T follicular helper cell (primary cell): ENCODE results near the gene UBQLNL.

Source experiments
- DNase-seq: peaks from one replicate; pipeline ENCODE4 v3.0.0-alpha.2; 2020; ENCODE audit warnings: low read depth
- total RNA-seq, 2 experiments: gene quantifications; one replicate each; lab custom pipeline; 2026; lab: John Stamatoyannopoulos, UW

Gene UBQLNL, protein sequence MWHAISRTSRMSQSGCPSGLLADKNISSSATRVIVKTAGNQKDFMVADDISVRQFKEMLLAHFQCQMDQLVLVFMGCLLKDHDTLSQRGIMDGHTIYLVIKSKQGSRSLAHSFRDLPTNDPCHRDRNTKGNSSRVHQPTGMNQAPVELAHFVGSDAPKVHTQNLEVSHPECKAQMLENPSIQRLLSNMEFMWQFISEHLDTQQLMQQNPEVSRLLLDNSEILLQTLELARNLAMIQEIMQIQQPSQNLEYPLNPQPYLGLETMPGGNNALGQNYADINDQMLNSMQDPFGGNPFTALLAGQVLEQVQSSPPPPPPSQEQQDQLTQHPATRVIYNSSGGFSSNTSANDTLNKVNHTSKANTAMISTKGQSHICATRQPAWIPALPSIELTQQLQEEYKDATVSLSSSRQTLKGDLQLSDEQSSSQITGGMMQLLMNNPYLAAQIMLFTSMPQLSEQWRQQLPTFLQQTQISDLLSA
- 0.04 to 0.54 reads per million in 2 experiments for total RNA-seq

DNA sequence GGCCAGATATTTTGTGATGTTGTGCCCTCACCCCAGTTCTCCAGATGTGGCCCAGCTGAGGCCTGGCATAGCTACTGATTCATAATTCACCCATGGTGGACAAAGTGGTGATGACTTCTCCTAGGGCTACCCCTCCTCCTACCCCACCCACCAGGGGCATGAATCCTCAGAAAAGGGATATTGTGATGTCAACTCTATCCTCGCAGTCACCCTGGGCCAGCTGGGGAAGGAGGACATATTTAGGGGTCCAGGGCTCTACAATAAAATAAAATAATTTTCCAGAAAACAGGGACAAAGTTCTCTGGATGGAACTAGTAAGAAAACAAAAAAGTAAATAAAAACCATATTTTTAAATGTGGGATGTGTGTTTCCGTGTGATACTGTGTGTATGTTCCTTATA is at the start of gene UBQLNL:
TSS of gene UBQLNL (minus strand) at position 101 of the 400 bp plus-strand sequence. CDS start 258 bp downstream, outside the sequence.
- no peak for DNase-seq

DNA sequence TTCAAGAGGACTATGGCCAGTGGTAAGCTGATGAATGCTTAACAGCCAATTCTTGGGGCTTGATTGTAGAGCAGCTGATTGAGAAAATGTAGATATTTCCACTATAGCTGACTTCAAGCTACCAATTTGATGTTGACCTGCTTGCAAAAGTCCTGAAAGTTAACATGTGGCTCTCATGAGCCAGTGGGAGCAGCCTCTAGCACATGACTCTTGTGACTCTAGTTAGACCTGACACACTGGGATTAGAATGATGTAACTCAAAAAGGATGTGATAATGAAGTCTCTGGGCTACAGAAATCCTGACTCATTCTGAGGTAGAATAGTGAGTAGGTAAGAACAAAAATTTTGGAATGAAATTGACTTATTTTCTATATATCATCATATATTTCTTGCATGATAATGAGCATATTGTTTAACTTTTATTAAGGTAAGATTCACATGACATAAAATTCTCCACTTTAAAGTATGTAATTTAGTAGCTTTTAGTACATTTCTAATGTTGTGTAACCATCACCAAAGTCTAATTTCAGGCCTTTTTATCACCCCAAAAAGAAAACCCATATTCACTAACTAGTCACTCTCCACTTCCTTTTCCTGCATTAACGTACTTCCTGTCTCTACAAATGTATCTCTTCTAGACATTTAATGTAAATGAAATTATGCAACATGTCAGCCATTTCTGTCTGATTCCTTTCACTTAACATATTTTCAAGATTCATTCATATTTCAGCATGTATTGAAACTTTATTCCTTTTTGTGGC is 47.9 kb upstream of the UBQLNL start:
- no peak for DNase-seq

DNA sequence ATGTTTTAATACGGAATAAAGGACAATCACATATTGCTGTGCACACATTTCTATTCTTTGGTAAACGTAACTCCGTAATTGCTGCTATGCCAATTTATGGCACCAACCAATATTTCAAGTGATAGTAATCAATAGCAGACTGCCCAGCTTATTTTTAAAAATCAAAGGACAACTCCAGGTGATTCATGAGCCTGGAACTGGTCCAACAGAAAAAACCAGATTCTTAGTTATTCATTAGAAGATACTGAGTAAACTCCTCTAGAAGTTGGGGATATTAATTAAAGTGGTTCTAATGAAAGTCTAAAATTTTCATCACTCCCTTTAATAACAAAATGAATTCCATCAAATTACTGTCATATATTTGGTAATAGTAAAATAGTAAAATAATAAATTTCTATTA is 41.3 kb upstream of the UBQLNL start:
- DNase-seq = no peak

DNA sequence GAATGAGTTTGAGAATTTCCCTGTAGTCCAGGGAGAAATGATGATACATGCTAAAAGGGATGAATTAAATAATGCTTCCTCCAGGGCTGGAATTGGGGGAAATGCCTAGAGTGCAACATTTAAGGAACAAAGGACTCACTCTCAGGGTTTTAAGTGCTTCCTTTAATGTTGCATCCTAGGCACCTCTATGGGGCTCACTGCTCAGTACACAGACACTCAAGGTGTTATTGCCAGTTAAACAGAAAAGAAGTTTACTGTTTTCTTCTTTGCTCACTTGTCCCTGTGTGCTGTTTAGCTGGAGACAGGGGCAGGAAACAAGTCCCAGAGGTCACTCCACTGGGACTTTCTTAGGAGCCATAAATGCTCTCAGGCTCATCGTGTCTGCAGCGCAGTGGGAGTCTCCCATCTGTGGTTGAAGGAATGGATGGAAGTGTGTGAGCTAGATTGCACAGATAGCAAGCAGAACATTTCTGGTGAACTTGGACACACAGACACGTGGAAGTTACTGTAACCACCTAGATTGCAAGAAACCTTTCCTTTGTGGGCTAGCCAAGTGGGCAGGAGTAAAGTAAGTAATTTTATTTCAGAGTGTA is 40.2 kb upstream of the UBQLNL start:
- DNase-seq = no peak

DNA sequence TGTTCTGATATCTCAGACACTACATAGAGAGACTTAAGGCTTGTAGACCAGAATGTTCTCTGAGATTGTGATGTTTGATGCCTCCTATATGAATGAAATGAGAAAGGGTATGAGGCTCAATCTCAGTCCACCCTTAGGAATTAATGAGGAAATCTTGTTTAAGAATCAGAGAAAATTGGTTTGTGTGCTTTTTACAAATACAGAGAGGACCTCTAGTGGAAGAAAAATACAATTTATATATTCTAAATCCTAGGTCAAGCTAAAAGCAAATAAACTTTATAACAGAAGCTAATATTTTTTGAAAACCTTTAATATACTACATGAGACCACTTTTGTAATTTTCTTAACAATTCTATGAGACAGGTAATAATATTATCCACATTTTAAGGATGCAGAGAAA is 36.8 kb upstream of the UBQLNL start:
- DNase-seq = no peak

DNA sequence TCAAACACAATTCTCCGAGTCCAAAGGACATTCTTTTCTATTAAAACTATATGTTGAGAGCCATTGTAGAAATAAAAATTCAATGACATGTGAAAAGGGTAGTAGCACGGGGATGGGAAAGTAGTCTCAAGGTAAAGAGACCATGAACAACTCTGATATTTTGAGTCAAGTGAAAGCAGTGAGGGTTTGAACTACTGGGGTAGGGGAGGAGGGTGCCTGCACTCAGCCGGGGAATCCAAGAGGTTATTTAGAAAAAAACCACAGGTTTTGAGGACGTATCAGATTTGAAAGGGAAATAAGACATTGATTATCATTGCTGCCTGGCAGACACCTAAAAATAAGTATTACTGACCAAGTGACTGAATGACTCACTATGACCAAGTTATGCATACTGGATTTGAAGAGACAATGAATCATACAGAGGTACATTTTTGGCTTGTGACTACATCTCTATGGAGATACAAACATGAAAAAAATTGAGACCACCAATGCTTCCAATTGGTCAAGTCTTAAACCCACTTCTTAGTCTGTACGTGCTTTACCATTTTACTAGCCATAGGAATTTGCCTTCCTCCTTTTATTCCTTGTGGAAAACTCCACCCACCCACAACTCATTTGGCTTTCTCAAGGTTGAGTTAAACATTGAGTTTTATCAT is 34.1 kb upstream of the UBQLNL start:
- no peak for DNase-seq

DNA sequence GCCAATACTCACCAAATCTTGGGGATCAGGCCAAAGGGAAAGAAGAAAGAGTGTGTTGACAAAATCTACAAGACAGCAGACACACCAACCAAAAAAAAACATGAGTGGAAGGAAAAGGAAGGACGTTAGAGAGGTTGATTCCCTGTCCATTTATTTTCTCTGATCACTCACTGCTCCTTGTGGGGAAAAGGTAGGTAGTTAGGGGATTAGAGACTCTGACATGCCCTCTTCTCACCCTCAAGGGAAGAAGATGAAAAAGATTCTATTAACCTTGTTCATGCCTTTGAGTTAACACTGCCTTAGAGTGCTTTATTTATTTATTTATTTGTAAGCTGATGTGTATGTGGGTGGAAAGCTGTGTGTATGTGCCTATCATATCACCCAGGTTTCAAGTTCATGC is 31.9 kb upstream of the UBQLNL start, which contains the start of gene OR52H1:
TSS of gene OR52H1 (minus strand) at position 101 of the 400 bp plus-strand sequence. CDS start 3,035 bp downstream, outside the sequence.
- no peak for DNase-seq

DNA sequence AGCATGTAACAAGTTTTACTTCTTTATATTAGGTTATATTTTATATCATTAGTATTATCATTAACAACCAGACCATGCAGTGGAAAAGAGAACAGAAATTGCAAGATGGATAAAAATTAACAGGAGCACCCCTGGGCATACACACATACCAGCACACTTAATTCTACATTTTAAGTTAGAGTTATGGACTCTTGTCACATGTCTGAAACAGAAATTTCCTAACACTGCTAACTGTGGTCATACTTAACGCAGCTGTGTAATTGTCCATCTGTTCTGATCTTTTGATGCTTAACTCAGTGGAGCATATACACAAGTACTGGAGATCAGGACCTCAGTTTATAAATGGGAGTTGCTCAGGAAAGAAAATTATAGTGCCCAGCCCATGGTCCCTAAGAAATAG is 31.5 kb upstream of the UBQLNL start:
- no peak for DNase-seq

DNA sequence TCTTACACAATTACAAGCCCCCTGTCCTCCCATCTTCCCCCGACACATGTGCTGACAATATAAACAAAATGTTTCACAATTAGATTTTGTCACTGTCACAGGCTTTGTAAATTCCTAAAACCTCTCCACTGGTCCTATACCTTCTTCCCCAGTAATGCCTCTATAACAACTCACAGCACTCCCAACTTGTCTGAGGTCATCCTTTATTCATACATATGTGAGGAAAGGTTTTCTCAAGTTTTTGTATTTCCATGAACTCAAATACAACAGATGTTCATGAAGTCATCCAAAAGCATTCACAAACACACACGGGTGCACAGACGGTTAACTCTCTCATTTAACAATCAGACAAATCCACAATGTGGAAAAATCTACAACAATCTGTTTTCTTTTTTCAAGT is 30.0 kb upstream of the UBQLNL start:
- DNase-seq = no peak

DNA sequence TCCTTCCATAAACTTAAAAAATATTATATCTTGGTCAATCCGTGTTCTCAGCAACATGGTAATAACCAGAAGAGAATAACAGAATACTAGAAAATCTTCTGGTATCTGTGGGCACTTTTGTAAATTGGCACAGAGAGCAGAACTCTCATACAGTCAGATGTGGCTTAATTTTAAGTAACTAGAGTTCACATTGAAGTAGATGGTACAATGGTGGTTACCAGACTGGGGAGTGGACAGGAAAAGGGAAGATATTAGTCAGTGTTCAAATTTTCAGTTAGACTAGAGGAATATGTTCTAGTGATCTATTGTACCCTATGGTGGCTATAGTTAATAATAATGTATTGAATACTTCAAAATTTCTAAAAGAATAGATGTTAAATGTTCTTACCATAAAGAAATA is 24.9 kb upstream of the UBQLNL start:
- DNase-seq = no peak

DNA sequence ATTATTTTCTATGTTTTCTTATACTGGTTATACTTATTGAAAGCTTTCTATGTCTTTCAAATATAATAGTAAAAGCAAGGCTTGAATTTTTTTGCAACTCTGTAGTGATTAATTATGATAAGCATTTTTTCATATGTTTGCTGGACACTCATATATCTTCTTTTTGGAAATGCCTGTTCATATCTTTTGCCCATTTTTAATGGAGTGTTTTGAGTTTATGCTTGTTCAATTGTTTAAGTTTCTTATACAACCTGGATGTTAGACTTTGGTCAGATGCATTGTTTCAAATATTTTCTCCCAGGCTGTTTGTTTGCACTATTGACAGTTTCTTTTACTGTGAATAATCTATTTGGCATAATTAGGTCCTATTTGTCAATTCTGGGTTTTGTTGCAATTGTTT is 20.0 kb upstream of the UBQLNL start:
- DNase-seq = no peak

DNA sequence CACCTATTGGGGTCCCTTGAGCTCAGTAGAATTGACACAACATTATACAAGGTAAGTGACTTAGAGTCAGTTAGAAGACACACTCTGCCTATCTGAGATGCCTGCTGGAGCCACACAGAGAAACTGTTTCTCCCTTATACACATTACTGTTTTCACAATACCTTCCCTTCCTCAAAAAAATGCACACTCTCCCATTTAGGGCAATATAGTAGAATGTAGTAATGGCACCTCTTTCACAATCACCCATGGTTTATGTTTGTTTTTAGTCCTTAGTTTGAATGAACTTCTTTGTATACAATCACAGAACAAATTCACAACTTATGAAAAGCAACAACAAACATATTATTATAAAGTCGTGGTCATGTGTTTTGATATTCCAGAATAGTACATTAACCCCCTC is 17.5 kb upstream of the UBQLNL start:
- no peak for DNase-seq

DNA sequence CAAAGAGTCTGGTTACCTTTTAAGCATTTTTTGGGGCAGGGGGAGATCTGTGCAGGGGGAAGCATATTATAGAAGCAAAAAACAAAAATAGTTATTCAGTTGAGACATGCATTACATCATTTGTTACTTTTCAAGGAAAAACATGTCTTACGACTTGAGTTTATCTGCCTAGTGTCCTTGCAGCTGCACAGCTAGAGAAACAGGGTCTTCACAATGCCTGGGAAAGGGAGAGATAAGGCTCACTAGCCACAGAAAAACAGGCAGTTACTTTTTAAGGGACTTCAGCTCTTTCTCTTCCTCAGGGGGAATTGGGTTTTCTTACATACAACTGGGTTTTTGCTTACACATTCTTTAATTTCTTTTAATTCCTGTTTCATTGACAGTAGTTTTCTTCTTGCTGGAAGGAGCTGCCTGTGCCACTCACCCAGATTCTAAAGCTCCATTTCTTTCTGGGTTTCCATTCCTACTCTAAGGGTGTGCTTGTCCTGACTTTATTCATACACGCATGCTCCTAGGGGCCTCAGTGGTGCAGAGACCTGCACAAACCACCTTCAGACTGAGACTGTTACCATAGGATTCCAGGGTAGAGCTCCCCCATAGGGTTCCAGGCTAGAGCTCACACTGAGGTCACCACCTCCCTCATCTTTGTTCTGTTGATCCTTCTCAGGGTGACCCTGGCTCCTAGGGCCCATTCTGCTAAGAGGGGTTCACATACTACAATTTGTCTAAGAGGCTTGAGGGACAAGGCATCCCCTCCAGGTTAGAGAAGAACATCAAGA is 14.7 kb upstream of the UBQLNL start:
- no peak for DNase-seq

DNA sequence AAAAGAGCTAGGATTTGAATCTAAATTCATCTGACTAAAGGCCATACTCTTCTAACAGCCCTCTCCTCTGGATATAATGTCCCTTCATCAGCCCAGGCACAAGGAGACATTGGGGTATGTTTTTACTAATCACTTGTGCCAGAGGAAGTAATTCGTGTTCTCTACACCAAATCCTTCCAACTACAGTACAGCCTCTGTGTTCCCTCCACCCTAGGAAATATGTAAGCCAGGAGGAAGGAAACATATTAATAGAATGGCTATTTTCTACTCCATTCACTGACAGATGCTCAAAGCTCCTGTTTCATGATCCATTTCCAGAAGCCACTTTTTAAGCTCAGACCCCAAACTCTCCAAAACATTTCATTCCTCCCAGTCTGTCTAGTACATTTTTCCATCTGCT is 12.0 kb upstream of the UBQLNL start:
- no peak for DNase-seq

DNA sequence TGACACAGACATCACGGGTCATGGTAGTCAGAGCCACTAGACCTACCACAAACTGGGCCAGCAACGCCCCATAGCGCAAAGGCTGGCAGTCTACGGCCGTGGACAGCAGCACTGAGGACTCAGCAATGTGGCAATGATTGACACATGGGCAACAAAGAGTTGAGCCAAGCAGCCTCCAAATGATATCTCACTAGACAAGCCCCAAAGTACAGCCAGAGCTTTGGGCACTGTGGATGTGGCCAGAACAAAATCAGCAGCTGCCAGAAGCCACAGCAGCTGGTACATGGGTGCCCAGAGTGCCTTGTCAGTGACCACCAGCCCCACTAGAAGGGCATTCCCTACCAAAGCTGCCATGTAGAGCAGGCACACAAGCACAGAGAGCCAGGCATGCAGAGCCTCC is 11.2 kb upstream of the UBQLNL start:
- no peak for DNase-seq

DNA sequence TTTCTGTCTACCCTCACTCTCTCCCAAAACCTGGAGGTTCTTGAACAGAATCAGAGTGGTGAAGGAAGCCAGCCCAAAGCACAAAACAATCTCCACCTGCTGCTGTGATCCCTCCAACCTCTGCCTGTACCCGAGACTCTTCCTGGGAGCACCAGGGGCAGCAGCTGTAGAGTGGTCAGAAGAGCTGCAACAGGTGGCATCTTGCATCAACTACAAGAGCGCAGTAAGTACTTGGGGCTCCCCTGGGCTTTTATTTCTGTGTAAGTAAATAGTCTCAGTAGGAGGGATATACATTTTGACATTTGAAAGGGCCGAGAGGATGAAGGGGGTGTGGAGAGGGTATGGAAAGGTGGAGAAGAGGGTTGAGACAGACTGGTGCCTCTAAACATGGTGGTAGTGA is 8.3 kb upstream of the UBQLNL start:
- DNase-seq = no peak

DNA sequence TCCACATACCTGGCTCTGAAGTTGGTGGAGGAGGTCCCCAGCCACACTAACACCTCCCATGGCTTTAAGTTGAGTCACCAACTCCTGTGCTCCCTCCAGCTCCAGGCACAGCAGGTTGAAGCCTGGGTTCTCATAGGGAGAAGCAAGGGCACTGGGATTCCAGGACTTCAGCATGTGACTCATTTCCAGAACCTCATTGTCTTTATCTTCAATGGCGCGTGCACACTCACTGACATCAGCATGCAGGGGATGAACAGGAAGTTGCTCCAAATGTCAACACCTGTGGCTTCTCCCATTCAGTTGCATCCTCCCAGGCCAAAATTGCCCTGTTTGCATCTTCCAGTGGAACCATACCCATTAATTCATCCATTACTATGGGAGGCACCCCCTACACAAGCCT is 5.8 kb upstream of the UBQLNL start:
- DNase-seq = no peak

DNA sequence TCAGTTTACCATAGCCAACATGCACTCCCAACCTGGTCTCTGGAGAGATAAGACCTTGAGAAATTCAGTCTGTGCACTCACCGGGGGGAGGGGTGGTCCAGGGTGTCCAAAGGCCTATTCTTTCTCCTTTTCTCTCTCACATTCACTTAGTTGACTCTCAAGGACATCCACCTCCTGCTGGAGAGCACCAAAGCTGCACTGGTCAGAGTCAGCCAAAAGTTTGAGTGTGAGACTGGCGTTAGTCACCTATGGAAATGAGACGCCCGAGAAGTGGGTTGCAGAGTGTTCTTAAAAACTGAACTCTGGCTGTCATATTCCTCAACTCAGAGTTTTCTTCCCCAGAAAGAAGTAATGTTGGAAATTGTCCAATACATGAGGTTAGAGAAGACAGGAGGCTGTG is 5.0 kb upstream of the UBQLNL start:
- DNase-seq = no peak

DNA sequence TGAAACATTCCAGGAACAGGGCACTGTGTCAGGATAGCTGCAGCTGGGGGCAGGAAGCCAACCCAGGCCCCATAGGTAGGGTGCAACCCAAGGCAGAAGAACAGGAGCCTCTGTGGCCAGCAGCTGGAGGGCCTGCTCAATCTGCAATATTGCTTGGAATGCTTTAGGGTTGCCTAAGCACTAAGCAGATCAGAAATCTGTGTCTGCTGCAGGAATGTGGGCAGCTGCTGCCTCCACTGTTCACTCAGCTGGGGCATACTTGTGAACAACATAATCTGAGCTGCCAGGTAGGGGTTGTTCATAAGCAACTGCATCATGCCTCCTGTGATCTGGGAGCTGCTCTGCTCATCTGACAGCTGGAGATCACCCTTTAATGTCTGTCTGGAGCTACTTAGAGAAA is 1.7 kb downstream of the UBQLNL start:
- no peak for DNase-seq

DNA sequence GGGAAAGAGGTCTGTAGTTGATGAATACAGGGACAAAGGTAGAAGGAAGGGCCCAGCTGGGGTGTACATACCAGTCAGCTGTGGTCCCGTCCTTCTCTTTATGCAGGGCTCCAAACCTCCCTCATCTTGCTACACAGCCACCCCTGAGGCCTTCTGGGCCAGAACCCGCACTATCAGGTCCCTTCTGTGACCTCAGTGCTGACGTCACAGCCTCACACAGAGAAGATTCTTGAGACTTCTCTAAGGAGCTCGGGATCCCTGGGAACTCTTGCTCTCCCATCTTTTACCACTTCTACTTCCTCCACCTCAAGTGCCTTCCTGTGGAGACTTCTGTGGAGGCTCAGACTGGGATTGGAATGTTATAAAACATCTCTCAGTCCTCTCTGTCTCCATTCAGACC is 6.7 kb downstream of the UBQLNL start, which contains the start of gene UBQLN3:
TSS of gene UBQLN3 (minus strand) at position 155 of the 400 bp plus-strand sequence. CDS start 399 bp downstream, outside the sequence.
- DNase-seq = no peak

DNA sequence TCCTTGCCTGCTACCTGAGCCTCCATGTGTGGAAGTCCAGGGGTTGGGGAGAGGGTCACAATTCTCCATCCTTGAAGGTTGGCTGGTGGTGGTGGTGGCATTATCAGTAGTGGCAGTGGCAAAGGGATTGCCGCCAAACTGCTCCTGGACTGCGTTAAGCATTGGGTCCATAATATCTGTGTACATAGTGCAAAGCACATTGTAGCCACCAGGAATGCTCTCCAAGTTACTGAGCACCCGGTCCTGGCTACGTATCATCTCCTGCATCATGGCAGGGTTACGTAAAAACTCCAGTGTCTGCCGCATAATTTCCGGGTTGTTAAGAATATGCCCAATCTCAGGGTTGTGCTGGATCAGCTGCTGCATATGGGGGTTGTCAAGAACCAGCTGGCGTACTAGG is 7.9 kb downstream of the UBQLNL start:
- no peak for DNase-seq
